H1 (cell line): ENCODE results near the gene CDCP1. TPM values are rescaled to one million over a fixed set of nuclear protein-coding genes. Genes with fewer than 3 reads are reported as not detected.

ENCODE experiments used
- CTCF ChIA-PET: fragments of 300-600 bp; sonication (Branson Sonifier 250); formaldehyde crosslinking; loops from one replicate; lab custom pipeline; 2021; ENCODE audit not compliant: partially characterized antibody; lab: Charles Lee
- POLR2A ChIA-PET: fragments of 300-600 bp; sonication (Branson Sonifier 250); formaldehyde crosslinking; loops from one replicate; lab custom pipeline; 2021; ENCODE audit warnings: inconsistent platforms; ENCODE audit not compliant: partially characterized antibody; lab: Charles Lee
- DNase-seq, 2 experiments: peaks; one replicate each; pipeline versions ENCODE4 v3.0.0 to v3.0.0-alpha.2; 2010 to 2022; ENCODE audit warnings: low spot score in 2 of 2, low read depth in 1 of 2, mixed read lengths in 1 of 2
- FAIRE-seq: peaks from 2 replicates; lab custom pipeline; 2011; peaks lifted over from hg19 to GRCh38; lab: Jason Lieb, UNC
- H2AFZ ChIP-seq: 2 replicates; pipeline ENCODE4 v1.8.1; 2012; ENCODE audit warnings: low read length, inconsistent platforms
- H2AK5ac ChIP-seq: 2 replicates; pipeline ENCODE4 v1.6.1; 2013; ENCODE audit warnings: low read depth, low read length
- H2BK120ac ChIP-seq: replicated peaks from 2 replicates; pipeline ENCODE3; 2013; ENCODE audit warnings: low read depth, low read length, inconsistent platforms
- H2BK12ac ChIP-seq: 2 replicates; pipeline ENCODE4 v1.6.1; 2013; ENCODE audit warnings: low read depth, low read length
- H2BK15ac ChIP-seq: 2 replicates; pipeline ENCODE4 v1.6.1; 2013; ENCODE audit warnings: low read length
- H2BK20ac ChIP-seq: 2 replicates; pipeline ENCODE4 v1.6.1; 2013; ENCODE audit warnings: low read length
- H2BK5ac ChIP-seq: 2 replicates; pipeline ENCODE4 v1.6.1; 2013; ENCODE audit warnings: low read depth, low read length
- H3K14ac ChIP-seq: 2 replicates; pipeline ENCODE4 v1.6.1; 2013; ENCODE audit warnings: inconsistent platforms; ENCODE audit not compliant: insufficient read length
- H3K18ac ChIP-seq: 2 replicates; pipeline ENCODE4 v1.6.1; 2013; ENCODE audit warnings: low read length; ENCODE audit errors: extremely low read depth
- H3K23ac ChIP-seq: 2 replicates; pipeline ENCODE4 v1.6.1; 2013; ENCODE audit warnings: inconsistent platforms; ENCODE audit not compliant: insufficient read length
- H3K23me2 ChIP-seq: 2 replicates; pipeline ENCODE4 v1.6.1; 2013; ENCODE audit warnings: low read depth, low read length
- H3K27ac ChIP-seq: 2 replicates; pipeline ENCODE4 v1.6.1; 2011; ENCODE audit warnings: low read depth, low read length, inconsistent platforms
- H3K27me3 ChIP-seq, 4 experiments: replicated peaks in 1 of 4; 1 replicate in 1 of 4; 2 replicates in 3 of 4; pipeline versions ENCODE4 v1.6.1 to v1.8.1; 2011 to 2013; ENCODE audit warnings: low read length in 3 of 4, mild to moderate bottlenecking in 3 of 4, inconsistent platforms in 2 of 4, mixed read lengths in 2 of 4, moderate library complexity in 1 of 4; ENCODE audit not compliant: control insufficient read depth in 3 of 4, insufficient read depth in 3 of 4; ENCODE audit errors: extremely low read depth in 1 of 4
- H3K36me3 ChIP-seq, 4 experiments: 2 replicates each; pipeline versions ENCODE4 v1.6.1 to v1.8.1; 2011 to 2013; ENCODE audit warnings: mild to moderate bottlenecking in 4 of 4, low read length in 3 of 4, moderate library complexity in 2 of 4, control low read depth in 1 of 4, inconsistent platforms in 1 of 4; ENCODE audit not compliant: insufficient read depth in 4 of 4, control insufficient read depth in 2 of 4
- H3K4ac ChIP-seq: replicated peaks from 2 replicates; pipeline ENCODE3; 2013; ENCODE audit warnings: low read length, low read depth, mixed read lengths, inconsistent platforms; ENCODE audit not compliant: insufficient read length
- H3K4me1 ChIP-seq, 4 experiments: replicated peaks in 1 of 4; 1 replicate in 1 of 4; 2 replicates in 3 of 4; pipeline versions ENCODE4 v1.6.1 to v1.8.1; 2011 to 2013; ENCODE audit warnings: low read length in 3 of 4, inconsistent platforms in 2 of 4, mixed read lengths in 1 of 4; ENCODE audit not compliant: insufficient read depth in 4 of 4, control insufficient read depth in 3 of 4
- H3K4me2 ChIP-seq, 2 experiments: 2 replicates each; pipeline versions ENCODE4 v1.6.1 to v1.8.1; 2011 to 2013; ENCODE audit warnings: low read depth in 2 of 2, low read length in 2 of 2, control low read depth in 1 of 2, inconsistent platforms in 1 of 2, mild to moderate bottlenecking in 1 of 2; ENCODE audit not compliant: insufficient read depth in 1 of 2
- H3K4me3 ChIP-seq, 4 experiments: fragments of 200-600, 300-600 bp in 1 of 4; sonication (generic), shearing (Covaris generic), sonication (Bioruptor Twin) in 1 of 4; 2 replicates each; pipeline versions ENCODE4 v1.5.1 to v1.8.1; 2011 to 2016; ENCODE audit warnings: low read length in 4 of 4, low read depth in 3 of 4, control low read depth in 2 of 4, inconsistent platforms in 2 of 4, mild to moderate bottlenecking in 2 of 4, mixed read lengths in 1 of 4, moderate library complexity in 1 of 4; ENCODE audit not compliant: insufficient read depth in 2 of 4; ENCODE audit errors: extremely low read depth in 1 of 4
- H3K56ac ChIP-seq: replicated peaks from 2 replicates; pipeline ENCODE3; 2013; ENCODE audit warnings: low read depth, mild to moderate bottlenecking, mixed read lengths, low read length, inconsistent platforms; ENCODE audit not compliant: insufficient read length
- H3K79me1 ChIP-seq: 2 replicates; pipeline ENCODE4 v1.6.1; 2013; ENCODE audit warnings: low read depth, low read length, control low read depth
- H3K79me2 ChIP-seq, 2 experiments: 2 replicates each; pipeline versions ENCODE4 v1.6.1 to v1.8.1; 2012 to 2013; ENCODE audit warnings: low read length in 2 of 2, mild to moderate bottlenecking in 2 of 2, inconsistent platforms in 1 of 2; ENCODE audit not compliant: insufficient read depth in 2 of 2, control insufficient read depth in 1 of 2
- H3K9ac ChIP-seq, 4 experiments: replicated peaks in 1 of 4; 1 replicate in 1 of 4; 2 replicates in 3 of 4; pipeline versions ENCODE4 v1.6.1 to v1.8.1; 2011 to 2013; ENCODE audit warnings: low read depth in 3 of 4, low read length in 3 of 4, control low read depth in 2 of 4, mild to moderate bottlenecking in 2 of 4, moderate library complexity in 2 of 4, inconsistent platforms in 1 of 4; ENCODE audit errors: extremely low read depth in 1 of 4
- H3K9me3 ChIP-seq, 2 experiments: 2 replicates each; pipeline versions ENCODE4 v1.6.1 to v1.8.1; 2012 to 2013; ENCODE audit warnings: mild to moderate bottlenecking in 2 of 2, moderate library complexity in 2 of 2, control low read depth in 1 of 2, inconsistent platforms in 1 of 2, low read depth in 1 of 2, low read length in 1 of 2, mixed read lengths in 1 of 2; ENCODE audit not compliant: insufficient read depth in 2 of 2
- H4K20me1 ChIP-seq, 2 experiments: replicated peaks in 1 of 2; 2 replicates each; pipeline versions ENCODE3 to v1.8.1; 2011 to 2013; ENCODE audit warnings: inconsistent platforms in 2 of 2, low read length in 2 of 2, mild to moderate bottlenecking in 1 of 2; ENCODE audit not compliant: insufficient read depth in 2 of 2, control insufficient read depth in 1 of 2
- H4K5ac ChIP-seq: 2 replicates; pipeline ENCODE4 v1.6.1; 2013; ENCODE audit warnings: low read length, low read depth, mixed read lengths, inconsistent platforms; ENCODE audit not compliant: insufficient read length
- H4K8ac ChIP-seq: 2 replicates; pipeline ENCODE4 v1.8.0; 2013; ENCODE audit warnings: mild to moderate bottlenecking, moderate library complexity, low read length, inconsistent platforms; ENCODE audit not compliant: insufficient read depth; ENCODE audit errors: extremely low read depth
- H4K91ac ChIP-seq: replicated peaks from 2 replicates; pipeline ENCODE3; 2013; ENCODE audit warnings: low read length, mixed read lengths, inconsistent platforms; ENCODE audit not compliant: insufficient read length
- BCL11A ChIP-seq, 2 experiments: IDR thresholded peaks; one replicate each; pipeline ENCODE4 v1.6.1; 2011; ENCODE audit warnings: low read depth in 2 of 2, low read length in 2 of 2, mild to moderate bottlenecking in 2 of 2
- CHD1 ChIP-seq: IDR thresholded peaks from 2 replicates; pipeline ENCODE4 v1.6.1; 2012; ENCODE audit warnings: low read depth, low read length, improper control_type of control experiment
- EGR1 ChIP-seq: IDR thresholded peaks from 2 replicates; pipeline ENCODE4 v1.6.1; 2011; ENCODE audit warnings: low read depth, low read length, borderline replicate concordance
- GABPA ChIP-seq: IDR thresholded peaks from 2 replicates; pipeline ENCODE4 v1.6.1; 2011; ENCODE audit warnings: mild to moderate bottlenecking, low read length, moderate library complexity, borderline replicate concordance; ENCODE audit not compliant: insufficient read depth
- HDAC2 ChIP-seq, 2 experiments: fragments of 300-600 bp in 1 of 2; sonication (generic) in 1 of 2; IDR thresholded peaks; 2 replicates each; pipeline ENCODE4 v1.6.1; 2011 to 2012; ENCODE audit warnings: low read depth in 2 of 2, low read length in 2 of 2, mild to moderate bottlenecking in 2 of 2, moderate library complexity in 2 of 2, borderline replicate concordance in 1 of 2, inconsistent platforms in 1 of 2
- POLR2AphosphoS5 ChIP-seq: IDR thresholded peaks from 2 replicates; pipeline ENCODE4 v1.6.1; 2011; ENCODE audit warnings: low read depth, low read length
- SIX5 ChIP-seq: IDR thresholded peaks from 2 replicates; pipeline ENCODE4 v1.6.1; 2011; ENCODE audit warnings: mild to moderate bottlenecking, low read depth, low read length
- USF2 ChIP-seq: IDR thresholded peaks from 2 replicates; pipeline ENCODE4 v1.6.1; 2011; ENCODE audit warnings: low read length, improper control_type of control experiment
- whole genome bisulfite sequencing, 2 experiments: shearing (Covaris generic) in 1 of 2; methylation state at CpG; one replicate each; pipeline versions ENCODE4 v1.1.6 to v1.1.7; 2013 to 2015; ENCODE audit warnings: low lambda C conversion rate in 2 of 2, mixed read lengths in 2 of 2, inconsistent platforms in 1 of 2, low coverage in 1 of 2, missing lambda C conversion rate in 1 of 2; ENCODE audit not compliant: insufficient replicate concordance in 2 of 2, insufficient coverage in 1 of 2, insufficient read length in 1 of 2; ENCODE audit errors: extremely low coverage in 1 of 2, missing lambda C conversion rate in 1 of 2; 5-methylcytosine and 5-hydroxymethylcytosine counted together
- polyA plus RNA-seq, 7 experiments: library from polyadenylated mRNA; depleted of rRNA in 3 of 7; stranded (reverse) in 5 of 7; unstranded in 2 of 7; fragments of >200 nt in 5 of 7; fragments of 200-250 nt in 2 of 7; gene quantifications; 1 replicate in 5 of 7; 2 replicates in 1 of 7; 4 replicates in 1 of 7; pipeline versions ENCODE4 v1.2.1 to v1.2.3, GENCODE V29; 2011 to 2013; ENCODE audit warnings: missing spikeins in 2 of 7, mixed read lengths in 2 of 7
- total RNA-seq: library from RNA; stranded (reverse); fragmentation: NEBNext Ultra II Directional; extraction: Animal tissue kit (Norgen Biotek cat#: 25700); gene quantifications from 2 replicates; pipeline ENCODE4 v1.2.1, GENCODE V29; 2021

Gene CDCP1
- total and polyA plus RNA-seq, 2 of the 8 experiments (the other 6 are each of a cell fraction or from before 2014, with no cell fraction given), result 10.0 to 23.3 TPM

GRCh38 chr3:45059132-45059531 lies 87.0 kb downstream of the CDCP1 start:
- Histone ChIP-seq H2BK5ac (no peak overlapping the region), H3K56ac (no peak overlapping the region), H3K4ac (no peak overlapping the region), H3K23me2 (no peaks in the 10 kb centered on the region), H3K9ac (no peak overlapping the region), H3K36me3 (no peaks in the 10 kb centered on the region), H2AK5ac (no peak overlapping the region), H3K79me1 (no peaks in the 10 kb centered on the region), H2AFZ (no peak overlapping the region), H4K20me1 (peaks cover 0 to 2% of the 10 kb centered on the region in 2 experiments), H3K4me1 (peaks cover 2 to 10% (median 3%) of the 10 kb centered on the region in 4 experiments; a peak in 5 of 7 replicates), H4K8ac (no peak overlapping the region), H2BK120ac (no peak overlapping the region), H3K4me3 (no peak overlapping the region), H4K91ac (no peak overlapping the region), H3K9me3 (no peaks in the 10 kb centered on the region), H2BK20ac (no peak overlapping the region), H3K23ac (no peak overlapping the region), H3K18ac (no peak overlapping the region), H3K14ac (no peak overlapping the region), H2BK15ac (no peak overlapping the region), H3K27me3 (peaks cover 10 to 41% (median 39%) of the 10 kb centered on the region in 4 experiments), H3K27ac (no peak overlapping the region), H4K5ac (no peak overlapping the region), H3K79me2 (no peaks in the 10 kb centered on the region), H2BK12ac (no peak overlapping the region), H3K4me2 (no peak overlapping the region)
- ChIA-PET POLR2A (no interaction called here), CTCF (interaction anchor here (14.6 kb wide), 1 partner anchor 19 kb away, joined by 263 read pairs; no protein-coding TSS in a partner anchor)
- WGBS, 2 experiments, result 88% methylated on average over 2 of the region's 2 CpGs; no CpG with 5 or more reads in 1 of the 2 experiments
- DNase-seq (no peak), FAIRE-seq (no peak)
- TF ChIP-seq POLR2AphosphoS5 (no peak), BCL11A (IDR thresholded peaks at IDR 0.05; ENCODE audit: low read depth in 2 of 2, low read length in 2 of 2) (no peak), HDAC2 (IDR thresholded peaks at IDR 0.05; ENCODE audit: borderline replicate concordance in 1 of 2, low read depth in 2 of 2, low read length in 2 of 2) (no peak), CHD1 (no peak), USF2 (no peak), GABPA (no peak), SIX5 (no peak), EGR1 (no peak)
